GM23248 (cell line): ENCODE data around the gene ZNF419. TPM values are rescaled to one million over a fixed set of nuclear protein-coding genes. Genes with fewer than 3 reads are reported as not detected.

Experiments
- DNase-seq: peaks from one replicate; pipeline ENCODE4 v3.0.0-alpha.2; 2015
- H2AFZ ChIP-seq: fragments of 200-600 bp; sonication (generic); 2 replicates; pipeline ENCODE4 v1.6.1; 2016; ENCODE audit warnings: antibody characterized with exemption
- H3F3A ChIP-seq: fragments of 200-600 bp; sonication (generic); 2 replicates; pipeline ENCODE4 v1.6.1; 2016; ENCODE audit warnings: mild to moderate bottlenecking, antibody characterized with exemption, mixed run types; ENCODE audit not compliant: insufficient read depth
- H3K27ac ChIP-seq: fragments of 200-600 bp; sonication (generic); 2 replicates; pipeline ENCODE4 v1.5.1; 2016; ENCODE audit warnings: mild to moderate bottlenecking
- H3K27me3 ChIP-seq: fragments of 200-600 bp; sonication (generic); replicated peaks from 2 replicates; pipeline ENCODE4 v1.6.1; 2016; ENCODE audit warnings: mild to moderate bottlenecking; ENCODE audit not compliant: insufficient read depth
- H3K36me3 ChIP-seq: fragments of 200-600 bp; sonication (generic); 2 replicates; pipeline ENCODE4 v1.6.1; 2016; ENCODE audit warnings: low read depth, mild to moderate bottlenecking
- H3K4me1 ChIP-seq: fragments of 200-600 bp; sonication (generic); 2 replicates; pipeline ENCODE4 v1.6.1; 2016; ENCODE audit warnings: mild to moderate bottlenecking; ENCODE audit not compliant: insufficient read depth
- H3K4me2 ChIP-seq: fragments of 200-600 bp; sonication (generic); one replicate; pipeline ENCODE4 v1.6.1; 2016; ENCODE audit warnings: mild to moderate bottlenecking; ENCODE audit not compliant: unreplicated experiment
- H3K4me3 ChIP-seq: fragments of 200-600 bp; sonication (generic); 2 replicates; pipeline ENCODE4 v1.5.1; 2016; ENCODE audit warnings: mild to moderate bottlenecking
- H3K79me2 ChIP-seq: fragments of 200-600 bp; sonication (generic); 2 replicates; pipeline ENCODE4 v1.6.1; 2016; ENCODE audit warnings: mild to moderate bottlenecking; ENCODE audit not compliant: insufficient read depth
- H3K9ac ChIP-seq: fragments of 200-600 bp; sonication (generic); 2 replicates; pipeline ENCODE4 v1.6.1; 2016; ENCODE audit warnings: mild to moderate bottlenecking
- H3K9me2 ChIP-seq: fragments of 200-600 bp; sonication (generic); 2 replicates; pipeline ENCODE4 v1.6.1; 2016; ENCODE audit warnings: mixed run types, mild to moderate bottlenecking, moderate library complexity; ENCODE audit not compliant: insufficient read depth
- H3K9me3 ChIP-seq: fragments of 200-600 bp; sonication (generic); one replicate; pipeline ENCODE4 v1.6.1; 2017; ENCODE audit warnings: low read depth
- H4K20me1 ChIP-seq: fragments of 200-600 bp; sonication (generic); 2 replicates; pipeline ENCODE4 v1.6.0; 2016; ENCODE audit not compliant: insufficient read depth
- EZH2 ChIP-seq: fragments of 200-600 bp; sonication (generic); IDR thresholded peaks from 2 replicates; pipeline ENCODE4 v1.6.1; 2018; ENCODE audit warnings: antibody characterized with exemption, mild to moderate bottlenecking; ENCODE audit not compliant: insufficient read depth, poor library complexity, severe bottlenecking
- EZH2phosphoT487 ChIP-seq: fragments of 200-600 bp; sonication (generic); IDR thresholded peaks from 2 replicates; pipeline ENCODE4 v1.6.1; 2018; ENCODE audit warnings: antibody characterized with exemption, moderate library complexity, mild to moderate bottlenecking, low read depth; ENCODE audit not compliant: insufficient read depth
- WGBS, 2 experiments: methylation state at CpG; one replicate each; pipeline ENCODE4 v1.1.6; 2015 to 2017; ENCODE audit warnings: low lambda C conversion rate in 2 of 2, low coverage in 1 of 2; ENCODE audit errors: missing lambda C conversion rate in 2 of 2; 5-methylcytosine and 5-hydroxymethylcytosine counted together
- in situ Hi-C: fragments of 300-500 bp; cut with MboI; formaldehyde crosslinking; loops from 2 replicates; pipeline ENCODE4 v1.15.0; 2020
- polyA plus RNA-seq: library from polyadenylated mRNA; unstranded; fragments of >200 nt; fragmentation: Nextera tagmentation; extraction: Ambion mirVana; gene quantifications from 2 replicates; pipeline ENCODE4 v1.2.1, GENCODE V29; 2016
- total RNA-seq: library from RNA; depleted of rRNA; stranded (reverse); fragments of >200 nt; shearing (Covaris generic); gene quantifications from 2 replicates; pipeline ENCODE4 v1.2.3, GENCODE V29; 2014

Gene ZNF419
- total and polyA plus RNA-seq, 2 experiments from 2014 or later, result 8.7 to 13.9 TPM

GRCh38 chr19:57443121-57443696 lies 44.3 kb upstream of the ZNF419 start:
- H2AFZ ChIP-seq, result no peak overlapping the region
- DNase-seq, result no peak
- H3K79me2 ChIP-seq, result peaks cover 54% of the 10 kb centered on the region
- H3K9ac ChIP-seq, result no peak overlapping the region
- peaks cover 15% of the 10 kb centered on the region for H3K36me3 ChIP-seq
- WGBS, 2 experiments, result 86 to 87% methylated on average over 5 of the region's 5 CpGs
- no peaks in the 10 kb centered on the region for H3K27me3 ChIP-seq
- no peaks in the 10 kb centered on the region for H3K9me2 ChIP-seq
- H3K4me3 ChIP-seq, result no peak overlapping the region
- no peak overlapping the region for H3K4me2 ChIP-seq
- no peaks in the 10 kb centered on the region for H3K9me3 ChIP-seq
- H4K20me1 ChIP-seq, result no peaks in the 10 kb centered on the region
- no peak overlapping the region for H3K27ac ChIP-seq
- no peaks in the 10 kb centered on the region for H3K4me1 ChIP-seq
- TF ChIP-seq EZH2 (no peak), EZH2phosphoT487 (no peak)
- no peaks in the 10 kb centered on the region for H3F3A ChIP-seq
- in situ Hi-C loops, result no loop called here

GRCh38 chr19:57452307-57452706 lies 35.2 kb upstream of the ZNF419 start:
- no peak overlapping the region for H2AFZ ChIP-seq
- H3K4me1 ChIP-seq, result no peaks in the 10 kb centered on the region
- no peaks in the 10 kb centered on the region for H3K27me3 ChIP-seq
- no peaks in the 10 kb centered on the region for H3K9me3 ChIP-seq
- no peak overlapping the region for H3K4me2 ChIP-seq
- H3K9ac ChIP-seq, result no peak overlapping the region
- no peaks in the 10 kb centered on the region for H3K9me2 ChIP-seq
- DNase-seq, result no peak
- H4K20me1 ChIP-seq, result no peaks in the 10 kb centered on the region
- H3K4me3 ChIP-seq, result no peak overlapping the region
- no peaks in the 10 kb centered on the region for H3K79me2 ChIP-seq
- no peaks in the 10 kb centered on the region for H3F3A ChIP-seq
- TF ChIP-seq EZH2 (no peak), EZH2phosphoT487 (no peak)
- H3K36me3 ChIP-seq, result peaks cover 5% of the 10 kb centered on the region; the same call in 1 of the 2 replicates
- H3K27ac ChIP-seq, result no peak overlapping the region
- in situ Hi-C loops, result no loop called here
- 90 to 96% methylated on average over 3 of the region's 3 CpGs for WGBS, 2 experiments

- Histone ChIP-seq H3K79me2 (peaks cover 36% of the 10 kb centered on the region), H4K20me1 (no peaks in the 10 kb centered on the region), H3K27me3 (no peaks in the 10 kb centered on the region), H3K4me3 (no peak overlapping the region), H3K36me3 (peaks cover 11% of the 10 kb centered on the region; the same call in 1 of the 2 replicates), H3K4me1 (no peaks in the 10 kb centered on the region), H3K4me2 (no peak overlapping the region), H3K9ac (no peak overlapping the region), H3K27ac (no peak overlapping the region), H3F3A (no peaks in the 10 kb centered on the region), H3K9me3 (no peaks in the 10 kb centered on the region), H2AFZ (no peak overlapping the region), H3K9me2 (no peaks in the 10 kb centered on the region)
- peak; percentile 65 for DNase-seq
- in situ Hi-C loops, result no loop called here
- WGBS, 2 experiments, result 56 to 60% methylated on average over 5 of the region's 5 CpGs
- no peak for TF ChIP-seq EZH2phosphoT487
- no peak for TF ChIP-seq EZH2
These were observed 21.7 kb upstream of the ZNF419 start for GRCh38 chr19:57465680-57466381.

GRCh38 chr19:57466489-57466888 lies 21.1 kb upstream of the ZNF419 start:
- Histone ChIP-seq H4K20me1 (no peaks in the 10 kb centered on the region), H2AFZ (no peak overlapping the region), H3K9me3 (peaks cover 2% of the 10 kb centered on the region), H3K9ac (no peak overlapping the region), H3K4me2 (no peak overlapping the region), H3K9me2 (no peaks in the 10 kb centered on the region), H3K27me3 (no peaks in the 10 kb centered on the region), H3K36me3 (peaks cover 16% of the 10 kb centered on the region), H3K79me2 (peaks cover 42% of the 10 kb centered on the region), H3K4me3 (no peak overlapping the region), H3K27ac (no peak overlapping the region), H3K4me1 (no peaks in the 10 kb centered on the region), H3F3A (no peaks in the 10 kb centered on the region)
- in situ Hi-C loops, result no loop called here
- TF ChIP-seq EZH2, result no peak
- no peak for TF ChIP-seq EZH2phosphoT487
- 71 to 84% methylated on average over 5 of the region's 5 CpGs for WGBS, 2 experiments
- DNase-seq, result no peak
